Activated CD4-positive, CD25-positive, alpha-beta regulatory T cell treated with anti-CD3 and anti-CD28 coated beads, Interleukin-2, amount 50 U/mL, for 24 hours (primary cell): ENCODE measurements around the gene LSM3.
A peak's percentile ranks its signal among the peaks of the same experiment; 100 is the strongest.

Experiments used
- ATAC-seq, 2 donors: fragments of 150-1000 bp; cut with Tn5 transposase; one replicate each; pipeline ENCODE4 v1.10.0; 2021; ENCODE audit warnings: mild to moderate bottlenecking in 1 of 2, moderate library complexity in 1 of 2

LSM3 gene

GRCh38 chr3:14158370-14158769, 20.2 kb upstream of the LSM3 start:
- ATAC-seq = no peak

GRCh38 chr3:14159426-14159825, 19.2 kb upstream of the LSM3 start:
- ATAC-seq = no peak

GRCh38 chr3:14161282-14161681, 17.3 kb upstream of the LSM3 start:
- no peak for ATAC-seq

GRCh38 chr3:14162178-14162577, 16.4 kb upstream of the LSM3 start:
- ATAC-seq = no peak

- ATAC-seq = no peak
Observed at GRCh38 chr3:14166877-14167603, 11.6 kb upstream of the LSM3 start.

DNA sequence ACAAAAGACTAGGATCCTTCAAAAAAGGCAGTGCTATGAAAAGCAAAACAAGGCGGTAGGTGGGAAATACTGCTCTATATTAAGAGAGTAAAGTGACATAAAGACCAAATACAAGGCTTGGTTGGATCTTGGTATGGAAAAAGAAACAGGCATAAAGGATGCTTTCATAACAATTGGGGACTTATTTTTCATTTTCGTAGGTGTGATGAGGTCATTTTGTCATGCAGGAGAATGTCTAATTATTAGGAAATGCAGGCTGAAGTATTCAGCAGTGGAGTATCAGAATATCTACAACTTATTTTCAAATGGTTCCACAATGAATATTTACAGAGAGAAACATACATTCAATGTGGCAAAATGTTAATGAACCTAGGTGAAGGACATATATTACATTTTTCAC, 9.2 kb upstream of the LSM3 start:
- no peak for ATAC-seq

- no peak for ATAC-seq
Observed at GRCh38 chr3:14169871-14170270, 8.7 kb upstream of the LSM3 start.

DNA sequence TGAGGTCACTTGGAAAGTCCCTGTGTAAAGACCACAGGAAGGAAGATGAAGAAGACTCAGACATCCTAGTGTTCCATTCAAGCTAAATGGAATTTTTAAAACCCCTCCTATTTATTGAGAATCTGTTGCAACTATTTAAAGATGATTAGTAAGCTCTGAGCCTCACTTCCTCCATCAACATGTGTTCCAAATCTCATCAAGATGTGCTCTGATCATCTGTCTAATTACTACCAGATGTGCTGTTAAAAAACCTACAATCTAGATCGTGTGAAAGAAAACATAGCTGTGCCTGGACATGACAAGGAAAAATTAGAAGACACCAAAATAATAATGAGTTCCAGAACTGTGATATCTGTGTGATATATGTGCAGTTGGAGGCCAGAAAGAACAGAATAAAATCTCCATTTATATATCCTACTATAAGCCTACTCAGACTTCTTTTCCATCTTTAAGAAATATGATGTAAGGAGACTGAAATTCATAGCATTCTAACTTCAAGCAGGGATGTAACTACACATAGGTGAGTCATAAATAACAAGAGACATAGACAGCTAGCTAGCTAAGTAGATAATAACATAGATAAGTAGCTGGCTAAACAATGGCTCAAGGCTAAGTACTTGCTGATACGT, 8.0 kb upstream of the LSM3 start:
- ATAC-seq = no peak

GRCh38 chr3:14172496-14172895, 6.1 kb upstream of the LSM3 start:
- ATAC-seq = no peak

DNA sequence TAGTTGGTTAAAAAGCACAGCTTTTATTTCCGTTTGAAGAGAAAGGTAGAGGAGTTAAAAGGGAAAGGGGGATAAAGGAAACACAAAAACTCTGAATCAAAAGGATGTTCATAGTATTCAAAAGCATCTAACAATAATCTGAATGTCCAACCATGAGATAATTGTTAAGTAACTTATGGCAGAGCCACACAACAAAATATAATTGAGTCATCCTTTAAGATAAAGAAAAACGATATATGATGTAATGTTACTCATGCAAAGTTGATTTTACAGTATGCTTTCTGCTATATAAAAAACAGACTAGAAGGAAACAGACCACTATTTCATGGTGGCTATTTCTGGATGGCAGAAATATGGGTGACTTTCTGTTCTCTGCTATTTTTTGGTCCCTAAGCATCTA, 4.1 kb upstream of the LSM3 start:
- no peak for ATAC-seq

GRCh38 chr3:14175383-14176037, 3.1 kb upstream of the LSM3 start:
- ATAC-seq = peak; percentile 29 to 46

GRCh38 chr3:14177580-14178246, 904 bp upstream of the LSM3 start:
- peak; percentile 1 to 2 for ATAC-seq

- ATAC-seq = no peak
Observed at GRCh38 chr3:14179114-14179465, 473 bp downstream of the LSM3 start.

DNA sequence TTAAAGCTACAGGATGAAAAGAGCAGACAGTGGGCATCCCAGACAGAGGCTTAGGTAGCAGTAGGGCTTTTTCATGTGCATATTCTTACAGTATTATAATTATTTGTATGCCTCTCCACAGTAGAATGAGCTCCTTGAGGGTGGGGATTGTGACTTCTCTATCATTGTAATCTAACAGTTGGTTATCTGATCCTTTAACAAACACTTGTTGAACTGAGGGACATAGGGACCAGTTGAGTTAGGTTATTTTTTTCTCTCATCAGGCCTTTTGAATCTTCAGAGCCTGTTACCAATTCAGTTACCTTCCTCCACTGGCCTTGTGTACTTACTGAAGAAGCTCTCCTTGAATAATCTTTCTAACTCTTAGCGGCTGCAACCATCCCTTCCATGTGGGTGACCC, 1.2 kb downstream of the LSM3 start:
- no peak for ATAC-seq

DNA sequence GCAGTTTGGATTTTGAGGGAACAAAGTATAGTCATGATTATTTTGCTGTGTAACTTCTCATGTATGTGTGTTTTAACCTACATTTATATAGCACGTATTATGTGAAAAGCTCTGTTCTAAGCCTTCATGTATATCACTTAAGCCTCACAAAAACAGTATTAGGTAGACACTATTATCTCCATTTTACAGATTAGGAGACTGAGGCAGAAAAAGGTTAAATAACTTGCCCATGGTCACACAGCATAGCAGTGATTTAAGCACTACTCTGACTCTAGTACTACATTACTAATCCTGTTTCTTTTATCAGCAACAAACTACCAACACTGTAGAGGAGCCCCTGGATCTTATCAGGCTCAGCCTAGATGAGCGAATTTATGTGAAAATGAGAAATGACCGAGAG, 2.6 kb downstream of the LSM3 start:
- no peak for ATAC-seq

DNA sequence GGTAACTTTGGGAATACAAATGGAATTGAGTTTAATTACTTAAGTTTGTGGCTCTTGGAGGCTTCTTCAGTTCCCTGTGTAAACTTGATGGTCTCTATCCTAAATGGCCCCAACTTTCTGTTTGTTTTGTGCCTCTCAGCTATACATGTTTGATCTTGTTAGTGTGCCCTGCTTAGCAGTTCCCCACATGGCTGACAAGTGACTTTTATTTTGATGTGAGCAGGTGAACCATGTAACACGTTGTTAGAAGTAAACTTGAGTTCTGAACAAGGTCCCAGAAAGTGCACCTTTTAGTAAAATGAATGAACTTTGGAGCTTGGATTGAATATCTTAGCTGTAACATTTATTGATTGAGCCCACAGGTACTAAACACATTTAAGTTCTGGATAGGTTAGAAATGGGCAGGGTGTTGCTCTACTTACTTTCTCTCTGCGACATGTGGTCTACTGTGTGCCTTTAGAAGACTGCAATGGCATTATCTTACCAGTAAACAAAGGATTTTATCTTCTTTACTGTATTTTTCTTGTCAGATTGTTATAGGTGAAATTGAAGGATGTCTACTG, 4.5 kb downstream of the LSM3 start:
- no peak for ATAC-seq

DNA sequence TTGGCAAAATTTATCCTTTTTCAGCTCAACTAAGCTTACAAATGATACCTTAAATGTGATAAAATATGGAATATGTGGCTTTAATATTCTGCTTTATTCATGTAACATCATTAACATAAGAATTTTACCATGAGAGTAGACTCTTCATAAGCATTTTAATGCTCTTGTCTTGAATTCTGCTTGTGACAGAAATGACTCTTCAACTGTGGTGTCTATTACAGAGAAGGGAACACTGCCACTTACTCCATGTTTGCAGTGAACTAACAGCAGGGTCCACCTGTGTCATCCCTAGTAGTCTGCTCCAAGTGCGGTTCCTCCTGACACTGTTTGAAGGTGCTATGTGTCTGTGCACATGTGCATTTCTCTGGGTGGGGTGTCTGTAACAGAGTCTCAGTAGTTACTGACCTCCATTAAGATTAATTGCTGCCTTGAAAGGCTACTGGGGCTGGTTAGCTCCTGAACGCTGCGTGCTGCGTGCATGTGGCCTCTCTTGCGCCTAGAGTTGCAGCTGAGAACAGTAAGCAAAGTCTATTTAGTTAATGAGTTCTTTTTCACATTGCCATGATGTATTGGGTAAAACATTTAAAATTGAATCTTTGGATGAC, 8.3 kb downstream of the LSM3 start:
- no peak for ATAC-seq

- peak; percentile 72 to 83 for ATAC-seq
Observed at GRCh38 chr3:14188041-14188754, 9.6 kb downstream of the LSM3 start.

DNA sequence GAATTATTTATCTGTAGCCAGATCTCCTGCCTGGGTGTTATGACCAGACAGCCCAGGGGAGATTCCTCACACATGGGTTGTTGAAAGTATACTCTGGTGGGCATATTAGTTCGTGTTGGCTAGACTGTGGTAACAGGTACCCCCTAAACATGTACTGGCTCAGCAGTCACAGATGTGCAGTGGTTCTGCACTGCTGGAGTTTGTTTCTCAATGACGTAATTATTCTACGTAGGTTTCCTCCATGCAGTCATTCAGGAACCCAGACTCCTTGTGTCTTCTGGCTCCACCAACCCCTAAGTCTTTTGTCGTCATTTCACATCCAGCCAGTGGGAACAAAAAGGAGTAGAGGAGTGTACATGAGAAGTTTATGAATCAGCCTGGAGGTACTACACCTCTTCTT, 16.2 kb downstream of the LSM3 start:
- no peak for ATAC-seq

GRCh38 chr3:14199641-14200040, 21.0 kb downstream of the LSM3 start:
- ATAC-seq = no peak

GRCh38 chr3:14200276-14200675, 21.7 kb downstream of the LSM3 start:
- ATAC-seq = no peak

DNA sequence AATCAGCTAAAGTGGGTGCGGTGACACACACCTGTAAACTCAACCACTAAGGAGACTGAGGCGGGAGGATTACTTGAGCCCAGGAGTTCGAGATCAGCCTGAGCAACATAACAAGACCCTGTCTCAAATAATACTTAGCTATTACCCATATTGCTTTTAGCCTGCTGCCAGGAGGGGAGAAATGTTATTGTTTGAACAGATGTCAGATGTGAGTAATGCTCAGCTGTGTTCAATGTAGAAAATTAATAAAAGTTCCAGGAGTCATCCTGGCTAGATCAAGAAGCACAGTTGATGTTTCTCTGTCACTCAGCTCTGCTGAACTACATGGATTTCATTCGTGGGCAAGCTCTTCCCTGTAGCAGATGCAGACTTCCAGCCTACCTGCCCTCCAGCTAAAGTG, 22.2 kb downstream of the LSM3 start:
- ATAC-seq = no peak
